ENCODE measurements around the gene BNIP3.
A peak's percentile ranks its signal among the peaks of the same experiment; 100 is the strongest.
"Not testable (repeated sequence)": the region's sequence is repeated elsewhere in the genome, so short reads cannot be mapped to it uniquely, and the experiment has no call there.

The BNIP3 gene

DNA sequence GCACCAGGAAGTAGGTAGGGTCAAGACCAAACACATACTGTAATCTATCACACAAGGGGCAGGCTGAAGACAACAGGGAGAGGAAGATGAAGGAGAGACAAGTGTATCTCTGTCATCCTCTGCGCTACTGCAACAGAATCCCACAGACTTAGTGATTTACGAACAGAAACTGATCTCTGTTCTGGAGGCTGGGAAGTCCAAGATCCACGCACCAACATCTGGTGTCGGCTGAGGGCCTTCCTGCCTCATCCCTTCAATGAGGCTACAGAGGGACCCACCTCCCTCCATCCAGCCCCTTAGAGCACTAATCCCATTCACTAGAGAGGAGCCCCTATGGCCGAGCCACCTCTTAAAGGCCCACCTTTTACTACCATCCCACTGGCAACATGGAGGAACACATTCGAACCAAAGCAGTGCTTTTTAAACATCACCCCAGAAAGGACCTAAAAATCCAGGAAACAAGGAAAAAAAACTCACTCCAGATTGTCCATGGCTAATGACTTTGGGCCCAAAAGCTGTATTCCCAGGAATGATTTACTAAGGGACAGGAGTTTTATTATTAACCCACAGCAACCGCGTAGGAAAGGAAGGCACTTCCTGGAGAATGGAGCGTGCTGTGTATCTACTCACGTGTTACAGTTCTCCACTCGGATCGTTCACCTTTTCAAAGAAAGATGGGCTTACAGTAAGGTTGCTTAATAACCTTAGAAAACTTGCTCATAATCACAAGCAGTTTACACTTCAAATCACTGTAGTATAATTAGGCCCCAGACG lies 4.2 kb downstream of the BNIP3 start:
- no peak for DNase-seq (ENCODE audit: low spot score)

DNA sequence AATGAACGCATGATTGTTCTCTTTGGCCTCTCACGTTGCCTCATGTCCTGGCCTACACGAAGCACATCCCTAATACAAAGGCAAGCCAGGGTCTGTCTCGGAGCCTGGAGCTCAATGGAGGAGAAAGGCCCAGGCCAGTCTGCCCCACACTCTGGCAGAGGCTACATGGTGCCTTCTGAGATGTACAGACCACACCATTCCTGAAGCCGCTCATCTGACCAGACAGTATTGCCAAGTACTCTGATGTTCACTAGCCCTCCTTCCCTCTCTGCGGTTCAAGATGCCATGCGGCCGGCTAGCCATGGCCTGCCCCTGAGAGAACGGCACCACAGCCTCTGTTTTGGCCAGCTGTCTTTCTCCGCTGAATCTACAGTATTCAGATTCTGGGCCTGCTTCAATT lies 5.9 kb downstream of the BNIP3 start:
- DNase-seq (ENCODE audit: low spot score): no peak

DNA sequence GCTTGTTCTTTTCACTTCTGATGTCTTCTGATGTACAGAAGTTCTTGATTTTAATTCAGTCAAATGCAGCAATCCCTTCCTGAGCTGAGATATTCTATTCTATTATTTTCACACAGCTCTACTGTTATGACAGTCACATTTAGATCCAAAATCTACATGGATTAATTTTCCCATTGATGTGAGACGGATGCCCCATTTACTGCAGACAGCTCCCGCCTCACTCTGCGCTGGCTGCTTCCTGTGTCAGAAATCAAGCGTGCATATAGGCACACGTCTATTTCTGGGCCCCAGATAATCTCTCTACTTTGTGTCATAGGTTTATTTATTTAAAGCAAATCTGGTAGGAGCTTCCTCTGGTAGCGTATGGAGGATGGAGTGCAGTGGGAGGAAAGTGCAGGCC lies 6.7 kb downstream of the BNIP3 start:
- no peak for DNase-seq (ENCODE audit: low spot score)

DNA sequence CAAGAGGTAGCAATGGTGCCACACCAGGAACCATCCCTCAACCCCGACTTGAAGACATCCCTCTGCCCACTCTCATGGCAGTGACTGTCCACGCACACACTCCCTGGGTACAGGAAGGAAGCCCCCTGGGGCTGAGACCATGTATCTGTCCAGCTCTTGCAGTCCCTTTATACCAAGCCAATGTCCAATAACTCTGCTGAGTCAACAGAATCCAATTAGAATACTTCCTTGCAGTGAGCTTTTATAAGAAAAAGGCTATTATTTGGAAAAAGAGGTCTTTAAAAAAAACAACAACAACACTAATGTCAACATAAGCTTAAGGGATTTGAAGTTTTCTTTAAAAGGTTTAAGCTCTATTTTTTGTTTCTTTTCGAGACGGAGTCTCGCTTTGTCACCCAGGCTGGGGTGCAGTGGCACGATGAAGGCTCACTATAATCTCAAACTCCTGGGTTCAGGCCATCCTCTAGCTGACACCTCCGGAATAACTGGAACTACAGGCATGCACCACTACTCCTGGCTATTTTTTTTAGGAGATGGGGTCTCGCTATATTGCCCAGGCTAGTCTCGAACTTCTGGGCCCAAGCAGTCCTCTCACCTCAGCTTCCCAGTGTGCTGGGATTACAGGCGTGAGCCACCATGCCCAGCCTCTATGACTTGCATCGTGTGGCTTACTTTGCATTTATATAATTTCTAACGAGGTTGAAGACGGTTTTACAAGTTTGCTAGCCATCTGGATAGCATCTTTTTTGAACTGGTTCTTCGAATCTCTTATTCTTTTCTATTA lies 7.5 kb downstream of the BNIP3 start:
- DNase-seq (ENCODE audit: low spot score): no peak

DNA sequence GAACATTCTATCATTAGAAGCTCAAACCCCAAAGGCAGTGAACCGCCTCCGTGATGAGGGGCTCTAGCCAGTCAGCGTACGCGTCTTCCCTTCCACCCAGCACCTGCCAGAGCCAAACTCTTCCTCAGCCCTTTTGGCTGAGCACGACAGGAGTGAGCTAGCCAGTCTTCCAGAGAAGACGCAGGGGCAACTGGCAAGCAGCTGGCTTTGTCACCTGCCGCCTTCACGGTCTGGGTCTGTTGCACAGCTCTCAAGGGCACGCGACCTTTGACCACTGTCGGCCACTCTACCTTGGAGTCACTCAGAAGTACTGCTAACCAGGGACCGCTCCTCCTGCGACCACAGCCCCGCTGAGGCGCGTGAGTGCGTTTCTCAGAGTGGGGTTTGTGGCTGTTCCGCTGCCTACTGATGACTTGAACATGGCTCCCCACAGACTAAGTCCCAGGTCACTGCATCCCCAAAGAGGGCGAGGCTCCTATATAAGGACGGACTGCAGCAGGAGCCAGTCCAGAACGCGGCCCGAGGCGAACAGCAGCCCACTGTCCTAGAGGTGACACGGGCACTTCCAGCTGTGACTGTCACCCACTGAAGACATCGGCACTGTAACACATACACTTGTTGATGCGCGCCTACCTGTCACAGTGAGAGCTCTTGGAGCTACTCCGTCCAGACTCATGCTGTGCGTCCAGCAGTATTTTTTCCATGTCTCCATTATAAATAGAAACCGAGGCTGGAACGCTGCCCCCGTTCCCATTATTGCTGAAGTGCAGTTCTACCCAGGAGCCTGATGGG lies 8.4 kb downstream of the BNIP3 start:
- DNase-seq (ENCODE audit: low spot score): no peak

DNA sequence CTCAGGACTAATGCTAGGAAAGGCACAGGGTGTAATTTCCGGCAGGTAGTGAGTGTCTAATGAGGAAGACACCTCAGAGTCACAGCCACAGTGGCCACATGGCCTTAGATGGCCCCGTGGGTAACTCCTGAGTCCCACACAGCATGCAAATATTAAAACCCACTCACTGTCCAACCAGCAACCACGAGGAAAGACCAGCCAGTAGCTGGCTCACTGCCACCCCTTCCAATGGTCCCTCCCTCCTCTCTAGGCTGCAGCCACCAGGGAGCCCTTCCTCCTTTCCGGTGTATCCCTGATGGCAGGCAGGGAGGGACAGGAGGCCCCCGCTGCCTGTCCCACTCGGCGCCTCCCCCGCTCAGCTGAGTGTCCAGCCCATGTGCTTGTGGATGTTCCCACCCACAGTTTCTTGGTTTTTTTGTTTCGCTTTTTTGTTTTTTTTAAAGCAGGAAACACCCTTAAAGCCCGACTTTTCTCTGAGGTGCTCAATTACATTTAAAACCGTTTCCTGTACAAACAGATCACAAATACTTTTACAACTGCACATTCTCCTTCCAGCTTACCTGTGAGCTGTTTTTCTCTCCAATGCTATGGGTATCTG lies 9.2 kb downstream of the BNIP3 start:
- peak; percentile 49 for DNase-seq (ENCODE audit: low spot score)

DNA sequence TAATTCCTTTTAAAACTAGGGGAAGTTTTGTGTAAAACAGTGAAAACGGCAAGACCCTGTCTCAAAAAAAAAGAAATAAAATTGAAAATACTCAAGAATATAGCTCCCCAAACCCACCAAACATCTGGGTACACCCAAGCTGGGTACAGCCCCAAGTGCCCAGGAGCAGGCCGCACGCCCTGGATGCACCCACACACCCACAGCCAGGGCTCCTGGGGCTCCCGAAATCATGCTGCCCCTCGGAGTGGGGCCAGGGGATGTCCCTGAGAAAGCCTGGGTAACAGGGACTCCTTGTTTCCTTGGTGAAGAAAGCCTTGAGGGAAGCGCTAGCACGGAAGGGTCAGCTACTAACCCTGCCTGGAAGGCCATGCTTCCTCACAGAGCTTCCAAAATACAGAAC lies 10.1 kb downstream of the BNIP3 start:
- no peak for DNase-seq (ENCODE audit: low spot score)

DNA sequence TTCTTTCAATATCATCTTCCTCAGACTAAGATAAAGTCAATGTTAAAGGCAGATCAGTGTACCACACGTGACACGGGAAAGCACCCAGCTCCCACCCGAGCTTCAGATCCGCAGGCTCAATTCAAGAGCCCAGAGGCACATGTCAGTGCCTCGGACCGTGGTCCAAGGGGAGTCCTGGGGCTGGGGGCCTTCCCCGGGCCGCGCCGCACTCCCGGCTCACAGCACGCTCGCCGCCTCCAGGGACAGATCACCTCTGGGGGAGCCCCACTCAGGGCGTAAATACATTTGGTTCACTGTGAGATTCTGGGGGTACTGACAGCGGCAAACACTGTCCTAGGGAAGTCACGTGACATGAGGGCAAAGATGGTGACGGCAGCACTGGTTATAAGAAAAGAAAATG lies 10.8 kb downstream of the BNIP3 start:
- DNase-seq (ENCODE audit: low spot score): no peak

DNA sequence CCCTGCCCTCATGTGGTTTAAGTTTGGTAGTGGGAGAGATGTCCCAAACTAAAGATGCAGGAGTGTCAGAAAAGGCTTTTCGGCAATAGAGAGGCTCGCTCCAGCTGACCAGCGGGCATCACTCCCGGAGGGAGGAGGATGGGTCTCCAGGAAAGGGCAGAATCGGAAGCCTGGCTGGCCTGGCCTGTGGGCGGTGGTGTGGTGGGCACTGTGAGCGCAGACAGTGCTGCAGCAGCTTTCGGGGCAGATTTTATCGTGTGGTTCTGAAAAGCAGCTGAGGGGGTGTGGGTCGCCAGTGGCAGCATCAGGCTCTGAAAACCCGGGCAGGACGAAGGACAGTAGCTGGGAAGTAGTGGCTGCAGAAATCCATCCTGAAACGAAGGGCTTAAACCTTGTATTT lies 12.8 kb downstream of the BNIP3 start:
- DNase-seq (ENCODE audit: low spot score): no peak

DNA sequence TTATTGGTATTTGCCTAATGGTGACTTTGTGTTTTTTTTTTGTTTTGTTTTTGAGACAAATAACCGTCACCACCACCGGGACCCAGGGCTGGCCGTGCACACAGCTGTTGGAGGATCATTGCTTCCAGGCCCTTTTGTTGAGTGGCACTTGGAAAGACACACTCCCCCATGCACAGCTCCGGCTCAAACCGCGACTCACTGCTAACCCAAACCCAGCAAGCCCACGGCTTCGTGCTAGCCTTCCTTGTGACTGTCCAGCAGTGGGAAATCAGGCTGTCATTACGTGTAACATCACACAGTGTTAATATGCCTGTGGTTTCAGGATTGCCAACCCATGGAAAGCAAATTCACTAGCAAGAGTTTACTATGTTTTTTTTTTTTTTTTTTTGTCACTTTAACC lies 17.4 kb downstream of the BNIP3 start:
- DNase-seq (ENCODE audit: low spot score): no peak

DNA sequence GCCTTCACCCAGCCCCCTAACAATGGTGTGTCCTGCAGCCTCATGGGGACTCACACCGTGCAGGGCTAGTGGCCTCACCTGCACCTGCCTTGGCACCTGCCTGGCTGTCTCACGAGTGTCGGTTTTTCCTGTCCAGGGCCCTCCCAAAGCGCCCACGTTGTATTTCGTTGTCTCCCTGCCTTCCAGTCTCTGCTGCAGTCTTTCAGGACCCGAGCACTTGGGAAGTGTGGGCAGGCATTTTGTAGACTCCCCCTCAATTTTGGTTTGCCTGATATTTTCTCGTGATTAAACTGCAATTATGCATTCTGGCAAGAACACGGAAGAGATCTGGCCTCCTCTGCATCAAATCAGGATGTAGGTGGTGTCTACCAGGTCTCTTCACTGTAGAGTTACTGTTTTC lies 17.9 kb downstream of the BNIP3 start:
- DNase-seq (ENCODE audit: low spot score): no peak

DNA sequence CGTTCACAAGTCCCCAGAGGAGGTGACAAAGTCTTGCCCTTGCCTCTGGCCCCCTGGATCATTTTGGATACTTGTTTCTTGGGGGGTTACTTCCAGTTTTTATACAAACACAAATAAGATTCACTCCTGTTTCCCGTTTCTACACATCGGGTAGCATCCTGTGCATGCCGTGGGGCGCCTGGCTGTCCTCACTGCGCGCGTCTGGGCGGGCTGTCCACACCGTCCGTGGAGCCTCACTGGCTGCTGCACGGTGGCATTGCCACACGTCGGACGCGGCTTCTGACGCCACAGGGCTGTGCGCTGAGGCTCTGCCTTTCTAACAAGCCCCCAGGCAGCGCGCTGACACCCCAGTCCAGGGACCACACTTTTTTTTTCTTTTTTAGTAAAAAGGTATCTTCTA lies 18.4 kb downstream of the BNIP3 start:
- DNase-seq (ENCODE audit: low spot score): no peak

DNA sequence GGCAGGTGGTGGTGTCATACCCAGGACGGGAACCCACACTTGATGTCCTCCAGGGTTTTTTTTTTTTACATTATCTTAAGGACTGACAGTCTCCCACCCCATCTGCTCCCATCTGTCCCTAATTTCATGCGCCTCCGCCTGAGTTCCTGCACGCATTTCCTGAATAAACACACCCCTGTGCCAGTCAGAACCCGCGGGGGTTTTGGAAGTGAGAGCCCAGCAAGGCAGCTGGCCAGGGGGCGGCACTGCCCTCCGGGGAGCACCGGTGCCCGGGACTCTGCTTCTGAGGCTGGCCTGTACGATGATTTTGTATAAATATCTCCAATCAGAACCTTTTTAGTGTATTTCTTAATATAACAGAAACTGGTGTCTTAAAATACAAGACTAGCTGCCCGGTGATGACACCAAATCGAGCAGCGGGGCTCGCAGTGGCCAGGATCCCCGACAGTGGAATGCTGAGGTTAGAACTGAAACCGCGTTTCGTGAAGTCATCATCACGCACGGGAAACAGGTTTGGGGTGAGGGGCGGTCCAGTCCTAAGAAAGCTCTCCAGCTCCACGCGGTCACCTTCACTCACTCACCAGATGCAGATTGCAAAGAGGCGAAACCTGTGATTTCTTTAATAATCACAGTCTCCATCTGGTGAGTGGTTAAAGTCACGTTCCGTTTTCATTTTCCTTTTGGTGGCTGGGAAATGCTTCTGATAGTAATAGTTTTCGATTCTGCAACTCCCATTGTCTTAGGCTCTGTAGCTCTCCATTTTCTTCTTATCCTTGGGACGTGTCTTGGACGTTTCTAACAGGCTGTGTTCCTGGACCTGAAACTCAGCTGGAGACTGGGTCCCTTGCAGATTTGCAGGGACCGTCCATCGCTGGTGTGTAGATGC lies 19.7 kb downstream of the BNIP3 start:
- no peak for DNase-seq (ENCODE audit: low spot score)

DNA sequence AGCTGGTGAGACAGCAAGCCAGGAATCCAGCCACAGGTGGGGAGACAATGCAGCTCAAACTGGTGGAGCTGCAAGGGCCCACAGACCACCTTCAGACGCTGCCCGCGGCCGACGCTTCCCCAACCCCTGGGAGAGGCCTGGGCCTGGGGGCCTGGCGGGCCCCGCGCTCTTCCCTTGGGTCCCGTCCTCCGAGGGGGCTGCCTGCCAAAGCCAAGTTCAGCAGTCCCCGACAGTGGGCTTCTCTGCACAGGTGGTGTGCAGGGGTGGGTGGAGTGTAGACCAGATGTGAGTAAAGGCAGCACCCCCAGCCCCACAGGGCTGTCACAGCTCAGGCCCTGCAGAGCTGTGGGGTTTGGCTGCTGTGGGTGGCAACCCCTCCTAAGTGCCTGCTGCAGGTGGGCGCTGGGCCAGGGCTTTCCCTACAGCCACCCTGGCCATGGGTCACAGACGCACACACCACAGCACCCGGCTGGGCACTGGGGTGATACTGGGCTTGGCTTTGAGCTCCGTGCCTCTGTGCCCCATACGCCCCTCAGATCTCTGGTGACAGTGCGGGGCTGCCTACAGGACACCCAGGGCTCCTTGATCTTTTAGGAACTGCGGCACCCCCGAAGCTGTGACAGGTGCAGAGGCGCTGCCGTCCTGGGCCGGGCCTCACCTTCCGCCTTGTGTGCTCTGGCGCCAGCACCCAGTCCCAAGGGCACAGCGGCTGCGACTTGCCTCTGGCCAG lies 20.5 kb downstream of the BNIP3 start:
- DNase-seq (ENCODE audit: low spot score): no peak

DNA sequence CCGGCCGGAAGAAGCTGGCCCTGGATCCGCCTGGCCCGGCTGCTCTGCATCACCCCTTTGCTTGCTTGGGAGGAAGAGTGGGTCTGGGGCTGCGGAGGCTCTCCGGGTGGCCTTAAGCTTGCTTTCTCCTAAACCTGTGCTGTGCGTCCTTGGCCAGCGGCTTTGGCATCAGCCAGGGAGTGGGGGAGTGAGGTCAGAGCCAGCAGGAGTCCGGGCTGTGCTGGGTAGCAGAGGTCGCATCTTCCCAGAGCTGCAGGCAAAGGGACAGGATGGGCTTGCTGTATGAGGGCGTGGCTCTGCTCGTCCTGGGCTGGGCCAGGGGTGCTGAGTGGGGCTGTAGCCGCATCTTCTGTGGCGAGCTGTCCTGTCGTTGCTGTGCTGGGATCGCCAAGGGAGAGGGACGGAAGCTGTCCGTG lies 21.1 kb downstream of the BNIP3 start:
- no peak for DNase-seq (ENCODE audit: low spot score)

DNA sequence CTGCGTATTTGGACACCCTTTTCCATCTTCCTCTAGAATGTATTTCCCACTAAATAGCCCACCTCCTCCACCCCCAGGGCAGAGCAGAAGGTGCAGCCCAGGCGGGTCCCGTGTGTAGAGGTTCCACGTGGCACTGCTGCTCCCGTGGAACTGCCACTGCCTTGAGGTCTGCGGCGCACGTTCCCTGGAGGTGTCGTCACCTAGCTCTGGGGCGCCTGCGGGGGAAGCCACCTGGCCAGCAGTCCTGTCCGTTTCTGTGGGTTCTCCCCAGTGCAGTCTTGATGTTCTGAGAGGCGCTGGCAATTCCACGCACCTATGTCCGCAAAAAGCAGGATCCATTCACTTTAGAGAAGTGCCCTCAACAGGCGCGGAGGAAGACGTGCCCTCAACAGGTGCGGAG lies 21.9 kb downstream of the BNIP3 start:
- DNase-seq (ENCODE audit: low spot score): no peak

DNA sequence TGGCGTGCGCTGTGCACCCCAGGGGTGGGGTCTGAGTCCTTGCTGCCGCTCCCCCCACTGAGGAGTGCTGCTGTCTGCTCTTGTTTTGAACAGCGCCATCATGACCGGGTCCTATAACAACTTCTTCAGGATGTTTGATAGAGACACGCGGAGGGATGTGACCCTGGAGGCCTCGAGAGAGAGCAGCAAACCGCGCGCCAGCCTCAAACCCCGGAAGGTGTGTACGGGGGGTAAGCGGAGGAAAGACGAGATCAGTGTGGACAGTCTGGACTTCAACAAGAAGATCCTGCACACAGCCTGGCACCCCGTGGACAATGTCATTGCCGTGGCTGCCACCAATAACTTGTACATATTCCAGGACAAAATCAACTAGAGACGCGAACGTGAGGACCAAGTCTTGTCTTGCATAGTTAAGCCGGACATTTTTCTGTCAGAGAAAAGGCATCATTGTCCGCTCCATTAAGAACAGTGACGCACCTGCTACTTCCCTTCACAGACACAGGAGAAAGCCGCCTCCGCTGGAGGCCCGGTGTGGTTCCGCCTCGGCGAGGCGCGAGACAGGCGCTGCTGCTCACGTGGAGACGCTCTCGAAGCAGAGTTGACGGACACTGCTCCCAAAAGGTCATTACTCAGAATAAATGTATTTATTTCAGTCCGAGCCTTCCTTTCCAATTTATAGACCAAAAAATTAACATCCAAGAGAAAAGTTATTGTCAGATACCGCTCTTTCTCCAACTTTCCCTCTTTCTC lies 26.0 kb downstream of the BNIP3 start:
- no peak for DNase-seq (ENCODE audit: low spot score)

DNA sequence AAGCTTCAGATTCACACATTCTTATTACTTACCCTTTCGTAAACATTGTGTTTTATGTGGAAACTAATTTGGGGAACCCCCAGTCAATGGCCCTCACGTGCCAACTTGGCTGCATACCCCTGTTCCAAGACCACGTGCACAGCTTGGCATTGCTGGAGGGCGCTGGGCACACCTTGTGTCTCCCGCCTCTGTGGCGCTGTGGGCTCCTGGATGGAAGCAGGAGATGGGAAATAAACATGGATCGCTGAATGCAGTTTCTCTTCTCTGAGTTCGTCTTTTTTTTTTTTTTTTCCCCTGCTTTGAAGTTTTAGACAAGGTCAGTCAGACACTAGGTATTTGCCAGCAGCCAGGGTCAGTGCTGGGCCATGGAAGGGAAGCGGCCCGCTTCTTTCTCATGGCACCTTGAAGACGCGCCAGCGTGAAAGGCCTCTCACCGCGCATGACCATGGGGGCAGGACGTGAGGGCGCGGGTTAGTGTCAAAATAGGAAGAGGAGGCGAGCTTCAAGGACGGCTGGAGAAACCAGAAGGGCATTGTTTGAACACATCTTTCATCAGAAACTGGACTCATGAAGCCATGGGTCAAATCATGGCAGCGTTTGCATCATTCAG lies 27.3 kb downstream of the BNIP3 start:
- no peak for DNase-seq (ENCODE audit: low spot score)

DNA sequence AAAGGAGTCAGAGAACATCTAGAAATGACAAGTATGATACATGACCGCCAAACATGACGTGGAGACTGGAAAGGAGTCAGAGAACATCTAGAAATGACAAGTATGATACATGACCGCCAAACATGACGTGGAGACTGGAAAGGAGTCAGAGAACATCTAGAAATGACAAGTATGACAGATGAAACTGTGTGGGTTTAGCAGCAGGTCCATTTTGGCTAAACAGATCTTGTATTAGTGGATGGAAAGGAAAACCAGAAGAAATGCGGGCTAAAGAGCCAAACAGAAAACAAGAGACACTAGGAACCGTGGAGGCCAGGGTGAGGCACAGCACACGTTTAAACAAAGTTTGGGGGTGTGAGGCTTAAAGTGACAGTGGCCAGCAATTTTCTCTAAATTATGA lies 31.8 kb downstream of the BNIP3 start:
- DNase-seq (ENCODE audit: low spot score): not testable (repeated sequence)
